Activated naive CD4-positive, alpha-beta T cell treated with anti-CD3 and anti-CD28 coated beads, Interleukin-2, amount 50 U/mL, for 72 hours (primary cell): ENCODE data around the gene MEGF11. TPM values are rescaled to one million over a fixed set of nuclear protein-coding genes. Genes with fewer than 3 reads are reported as not detected.

Experiments used
- ATAC-seq, 2 donors: fragments of 150-1000 bp; cut with Tn5 transposase; 2 replicates each; pipeline ENCODE4 v1.10.0; 2021; ENCODE audit warnings: mild to moderate bottlenecking in 2 of 2, moderate library complexity in 2 of 2
- DNase-seq, 2 donors: peaks; one replicate each; pipeline ENCODE4 v3.0.0; 2021 to 2022; ENCODE audit warnings: low spot score in 2 of 2
- H3K27ac Mint-ChIP-seq, 2 donors: one replicate each; pipeline ENCODE4 v1.8.0; 2022; ENCODE audit warnings: mild to moderate bottlenecking in 2 of 2, mixed read lengths in 2 of 2
- H3K36me3 Mint-ChIP-seq, 2 donors: one replicate each; pipeline ENCODE4 v1.8.0; 2022; ENCODE audit warnings: mixed read lengths in 2 of 2
- H3K9me3 Mint-ChIP-seq, 2 donors: one replicate each; pipeline ENCODE4 v1.8.0; 2022; ENCODE audit warnings: mixed read lengths in 2 of 2
- total RNA-seq, 2 donors: library from RNA; stranded (reverse); gene quantifications; one replicate each; pipeline ENCODE4 v1.2.3, GENCODE V29; 2022

MEGF11 gene
- total RNA-seq, 2 donors from 2014 or later, result not detected

DNA sequence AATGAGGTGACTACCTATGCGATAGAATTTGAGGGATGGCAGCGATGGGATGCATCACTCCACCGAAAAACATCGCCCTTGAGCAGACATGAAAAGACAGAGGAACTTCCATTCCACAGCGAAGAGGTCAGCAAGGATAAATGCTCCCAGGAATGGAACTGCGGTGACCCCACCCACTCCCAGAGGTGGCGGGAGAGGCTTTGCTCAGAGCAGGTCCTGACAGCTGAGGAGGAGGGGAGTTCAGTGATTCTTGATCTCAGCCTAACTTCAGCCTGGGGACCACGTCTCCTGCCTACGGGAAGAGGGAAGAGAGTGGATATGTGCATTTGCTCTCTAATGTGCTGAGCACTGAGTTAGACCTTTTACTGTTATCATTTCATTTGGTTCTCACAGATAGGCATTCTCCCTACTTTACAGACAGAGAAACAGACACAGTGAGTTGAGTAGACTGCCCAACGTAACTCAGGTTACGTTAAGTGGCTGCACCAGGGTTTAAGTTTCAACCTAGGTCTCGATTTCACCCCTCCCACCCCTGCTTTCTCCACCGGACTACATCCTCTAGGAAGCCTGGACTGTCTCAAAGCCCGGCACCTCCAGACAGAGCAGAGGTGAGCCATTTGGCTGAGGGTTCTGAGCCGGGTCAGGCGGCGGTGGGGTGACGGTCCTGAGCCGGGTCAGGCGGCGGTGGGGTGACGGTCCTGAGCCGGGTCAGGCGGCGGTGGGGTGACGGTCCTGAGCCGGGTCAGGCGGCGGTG lies 214.3 kb downstream of the MEGF11 start:
- no peaks in the 10 kb centered on the region for H3K9me3 Mint-ChIP-seq
- ATAC-seq (no peak), DNase-seq (no peak)
- H3K27ac Mint-ChIP-seq, result no peak overlapping the region
- no peaks in the 10 kb centered on the region for H3K36me3 Mint-ChIP-seq

DNA sequence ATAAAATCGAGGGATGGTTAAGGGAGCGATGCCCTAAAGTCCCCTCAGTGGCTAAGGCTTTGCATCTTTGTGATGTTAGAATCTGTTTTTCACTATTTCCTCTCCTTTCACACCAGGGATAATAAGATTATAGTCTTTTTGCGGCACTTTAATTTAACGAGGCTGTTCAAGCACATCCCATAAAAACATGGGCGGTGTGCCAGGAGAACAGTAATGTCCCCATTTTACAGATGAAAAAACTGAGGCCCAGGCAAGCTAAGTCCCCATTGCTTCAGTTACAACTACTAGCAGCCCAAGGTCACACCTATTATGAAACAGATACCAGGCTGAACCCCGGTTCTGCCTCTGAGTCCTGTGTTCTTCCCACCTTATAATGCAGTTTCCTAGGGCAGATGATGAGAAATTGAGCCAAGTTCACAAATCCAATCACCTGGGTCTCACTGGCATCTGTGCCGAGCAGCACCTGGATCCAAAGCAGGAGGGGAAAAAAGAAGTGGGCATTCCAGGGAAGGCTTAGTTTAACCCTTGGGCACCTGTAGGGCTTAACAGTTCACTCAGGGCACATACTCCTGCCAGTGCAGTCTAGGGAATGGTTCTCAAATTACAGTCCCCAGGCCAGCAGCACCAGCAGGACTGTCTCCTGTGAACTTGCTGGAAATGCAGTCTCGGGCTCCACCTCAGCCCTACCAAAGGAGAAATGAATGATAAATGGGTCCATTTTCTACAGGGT lies 215.0 kb downstream of the MEGF11 start:
- H3K36me3 Mint-ChIP-seq, result no peaks in the 10 kb centered on the region
- H3K9me3 Mint-ChIP-seq, result no peaks in the 10 kb centered on the region
- DNase-seq, result no peak
- no peak overlapping the region for H3K27ac Mint-ChIP-seq
- ATAC-seq, result no peak

DNA sequence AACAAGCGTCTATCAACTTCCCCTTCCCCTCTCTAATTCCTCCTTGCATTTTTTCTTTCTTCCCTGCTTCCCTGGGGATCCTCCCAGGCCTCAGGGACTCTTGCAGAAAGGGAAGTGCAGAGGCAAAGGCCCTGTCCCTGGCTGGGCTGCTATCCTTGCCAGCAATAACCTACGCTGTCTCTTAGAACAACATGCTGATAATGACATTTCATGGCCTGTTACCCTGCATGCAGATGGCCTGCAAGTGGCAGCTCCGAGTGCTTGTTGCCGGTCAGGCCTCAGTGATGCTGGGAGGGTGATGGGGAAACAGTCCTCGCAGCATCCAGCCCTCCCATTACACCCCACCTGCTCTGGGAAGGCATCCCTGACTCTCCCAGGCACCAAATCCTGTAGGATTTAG lies 216.7 kb downstream of the MEGF11 start:
- DNase-seq (no peak), ATAC-seq (no peak)
- H3K27ac Mint-ChIP-seq, result no peak overlapping the region
- H3K36me3 Mint-ChIP-seq, result peaks cover 0 to 6% of the 10 kb centered on the region in 2 donors
- H3K9me3 Mint-ChIP-seq, result peaks cover 5% of the 10 kb centered on the region in 2 donors

DNA sequence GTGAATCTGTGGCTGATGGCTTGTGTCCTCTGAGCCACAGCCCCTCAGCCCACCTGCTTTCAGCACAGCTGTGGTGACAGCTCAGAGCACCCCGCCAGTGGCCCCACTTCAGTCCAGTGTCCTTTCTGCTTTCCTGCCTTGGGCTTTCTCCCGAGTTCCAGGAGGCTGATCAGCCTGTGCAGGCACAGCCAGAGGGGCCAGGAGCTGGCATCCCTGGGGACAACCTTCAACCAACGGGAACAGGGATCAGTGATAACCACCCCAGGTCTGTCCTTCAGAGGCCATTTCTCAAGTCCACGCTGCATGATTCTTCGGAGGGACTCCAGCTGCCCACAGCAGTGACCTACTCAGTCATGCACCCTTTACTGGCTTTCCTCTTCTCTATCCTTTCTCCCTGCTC lies 217.6 kb downstream of the MEGF11 start:
- Mint-ChIP-seq H3K27ac (no peak overlapping the region), H3K9me3 (peaks cover 5 to 11% of the 10 kb centered on the region in 2 donors), H3K36me3 (peaks cover 0 to 6% of the 10 kb centered on the region in 2 donors)
- DNase-seq, result no peak
- no peak for ATAC-seq

DNA sequence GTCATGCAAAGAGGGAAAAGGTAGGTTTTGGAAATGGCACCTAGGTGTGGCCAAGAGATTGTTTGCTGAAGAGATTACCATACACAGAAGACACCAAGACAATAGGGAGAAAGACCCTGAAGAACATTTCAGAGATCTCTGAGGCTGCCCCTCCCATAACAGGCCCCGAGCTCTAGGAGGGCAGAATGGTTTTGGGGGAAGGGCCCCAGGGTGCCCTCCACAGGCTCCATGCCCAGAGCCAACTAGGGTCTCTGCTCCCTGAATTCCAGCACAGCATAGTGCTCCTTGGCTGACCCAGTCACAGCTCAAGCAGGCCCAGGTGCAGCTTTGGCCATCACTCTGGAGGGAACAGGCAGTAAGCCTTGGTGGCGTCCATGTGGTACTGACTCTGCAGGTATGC lies 220.4 kb downstream of the MEGF11 start:
- Mint-ChIP-seq H3K36me3 (peaks cover 0 to 6% of the 10 kb centered on the region in 2 donors), H3K9me3 (peaks cover 5 to 11% of the 10 kb centered on the region in 2 donors)
- ATAC-seq, result no peak

DNA sequence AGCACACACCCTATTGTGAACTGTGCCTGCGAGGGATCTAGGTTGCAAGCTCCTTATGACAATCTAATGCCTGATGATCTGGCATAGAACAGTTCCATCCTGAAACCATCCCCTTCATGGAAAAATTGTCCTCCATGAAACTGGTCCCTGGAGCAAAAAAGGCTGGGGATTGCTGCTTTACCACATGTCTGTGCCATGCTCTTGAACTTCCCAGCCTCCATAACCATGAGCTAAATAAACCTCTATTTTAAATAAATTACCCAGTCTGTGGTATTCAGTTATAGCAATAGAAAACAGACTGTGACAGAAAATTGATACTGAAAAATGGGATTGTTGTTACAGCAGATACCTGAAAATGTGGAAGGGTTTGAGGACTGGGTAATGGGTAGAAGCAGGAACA lies 221.5 kb downstream of the MEGF11 start:
- Mint-ChIP-seq H3K9me3 (peaks cover 5 to 11% of the 10 kb centered on the region in 2 donors), H3K27ac (no peak overlapping the region)
- no peak for ATAC-seq

More for the DNA sequence above, 220.4 kb downstream of the MEGF11 start:
- no peak for DNase-seq
- no peak overlapping the region for H3K27ac Mint-ChIP-seq

DNA sequence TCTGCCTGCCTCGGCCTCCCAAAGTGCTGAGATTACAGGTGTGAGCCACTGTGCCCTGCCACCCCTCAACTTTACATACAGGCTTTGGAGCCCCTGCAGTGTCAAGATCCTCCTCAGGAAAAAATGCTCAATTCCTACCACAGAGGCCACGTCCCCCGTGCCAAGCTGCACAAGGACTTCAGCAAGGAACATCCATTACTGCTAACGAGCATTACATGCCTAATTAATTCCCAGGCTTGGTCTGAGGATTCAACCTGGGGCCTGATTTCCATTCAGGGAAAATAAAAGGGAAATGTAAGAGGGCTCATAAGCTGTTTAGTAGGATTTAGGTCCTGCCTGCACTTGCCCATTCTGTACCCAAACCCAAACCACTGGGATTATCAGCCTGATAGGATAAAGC lies 222.9 kb downstream of the MEGF11 start:
- H3K27ac Mint-ChIP-seq, result no peak overlapping the region
- H3K9me3 Mint-ChIP-seq, result peaks cover 5 to 11% of the 10 kb centered on the region in 2 donors
- H3K36me3 Mint-ChIP-seq, result peaks cover 0 to 6% of the 10 kb centered on the region in 2 donors
- DNase-seq, result no peak
- ATAC-seq, result no peak

More for the DNA sequence above, 221.5 kb downstream of the MEGF11 start:
- H3K36me3 Mint-ChIP-seq, result peaks cover 0 to 6% of the 10 kb centered on the region in 2 donors
- no peak for DNase-seq

DNA sequence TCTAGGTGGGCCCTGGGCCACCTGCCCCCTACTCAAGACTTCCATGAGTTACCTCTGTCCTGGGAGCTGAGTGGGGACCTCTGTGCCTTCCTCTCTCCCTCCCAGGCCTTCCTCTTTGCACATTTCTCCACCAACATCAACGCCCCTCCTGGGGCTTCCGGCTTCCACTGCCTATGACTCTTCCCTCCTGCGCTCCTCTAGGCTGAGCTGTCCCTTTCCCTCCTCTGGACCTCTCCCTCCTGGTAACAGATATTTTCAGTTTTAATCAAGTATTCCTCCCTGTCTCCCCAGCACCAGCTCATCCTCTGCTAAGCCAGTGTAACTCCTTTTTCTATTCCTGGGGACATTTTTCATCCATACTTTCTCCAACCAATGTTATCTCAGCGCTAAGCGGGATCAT lies 223.9 kb downstream of the MEGF11 start:
- DNase-seq, result no peak

DNA sequence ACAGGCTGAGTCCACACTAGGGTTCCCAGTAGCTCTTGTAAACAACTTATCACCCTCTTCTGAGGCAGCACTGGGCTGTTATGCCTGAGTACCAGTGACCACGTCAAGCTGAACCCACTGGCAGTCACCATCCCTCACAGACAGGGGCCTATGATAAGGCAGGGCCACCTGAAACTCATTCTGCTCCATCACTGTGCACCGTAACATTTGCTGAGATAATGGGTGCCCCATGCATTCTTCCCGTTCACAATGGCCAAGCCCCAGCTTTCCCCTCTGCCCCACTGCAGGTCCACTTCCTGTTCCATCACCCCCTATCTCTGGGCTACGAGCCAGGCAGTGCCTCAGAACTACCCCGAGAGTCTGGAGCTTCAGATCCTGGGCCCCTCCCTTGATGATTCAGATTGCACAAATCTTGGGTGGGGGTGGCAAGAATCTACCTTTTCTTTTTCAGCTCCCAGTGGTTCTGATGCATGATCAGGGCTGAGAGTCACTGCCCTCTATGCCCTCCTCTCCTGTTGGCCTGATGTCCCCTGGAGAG lies 226.2 kb downstream of the MEGF11 start:
- peaks cover 2 to 9% of the 10 kb centered on the region in 2 donors for H3K9me3 Mint-ChIP-seq
- DNase-seq (no peak), ATAC-seq (no peak)
- peaks cover 0 to 3% of the 10 kb centered on the region in 2 donors for H3K36me3 Mint-ChIP-seq
- H3K27ac Mint-ChIP-seq, result no peak overlapping the region

More for the DNA sequence above, 223.9 kb downstream of the MEGF11 start:
- Mint-ChIP-seq H3K27ac (no peak overlapping the region), H3K9me3 (peaks cover 5 to 11% of the 10 kb centered on the region in 2 donors), H3K36me3 (peaks cover 0 to 6% of the 10 kb centered on the region in 2 donors)
- no peak for ATAC-seq

DNA sequence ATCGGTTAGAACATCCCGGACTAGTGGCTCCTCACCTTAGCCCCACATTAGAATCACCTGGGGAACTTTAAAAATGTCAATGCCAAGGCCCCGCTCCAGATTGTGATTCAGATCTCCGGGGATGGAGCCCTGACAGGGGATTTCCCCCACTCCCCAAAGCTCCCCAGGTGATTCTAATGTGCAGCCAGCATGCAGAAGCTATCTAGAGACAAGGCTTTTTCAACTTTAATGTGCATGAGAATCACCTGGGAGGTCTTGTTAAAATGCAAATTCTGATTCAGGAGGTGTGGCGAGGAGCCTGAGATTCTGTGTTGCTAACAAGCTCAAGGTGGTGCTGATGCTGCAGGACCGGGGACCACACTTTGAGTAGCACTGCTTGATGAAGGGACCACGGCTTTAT lies 227.6 kb downstream of the MEGF11 start:
- Mint-ChIP-seq H3K36me3 (no peaks in the 10 kb centered on the region), H3K9me3 (no peaks in the 10 kb centered on the region), H3K27ac (no peak overlapping the region)
- DNase-seq (no peak), ATAC-seq (no peak)

DNA sequence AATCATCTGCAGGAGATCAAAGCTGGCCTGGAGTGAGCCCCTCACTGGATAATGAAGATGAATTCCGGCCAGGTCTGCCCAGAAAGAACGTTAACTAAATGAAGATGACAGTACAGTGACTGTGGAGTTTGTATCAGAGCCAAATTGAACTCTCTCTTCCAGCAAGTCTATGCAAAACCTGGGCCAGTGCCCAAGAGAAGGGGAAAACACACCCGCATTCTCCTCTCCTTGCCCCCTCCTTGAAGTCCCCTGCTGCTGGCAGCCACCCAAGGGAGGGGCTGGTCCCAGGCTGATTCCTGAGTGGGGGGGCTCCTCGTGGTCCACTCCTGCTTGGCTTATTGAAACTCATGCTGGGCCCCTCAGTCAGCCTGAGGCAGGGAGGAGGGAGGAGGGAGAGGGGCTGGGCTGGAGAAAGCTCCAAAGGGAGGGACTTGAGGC lies 228.5 kb downstream of the MEGF11 start:
- Mint-ChIP-seq H3K27ac (no peak overlapping the region), H3K9me3 (no peaks in the 10 kb centered on the region), H3K36me3 (no peaks in the 10 kb centered on the region)
- DNase-seq (no peak), ATAC-seq (no peak)

DNA sequence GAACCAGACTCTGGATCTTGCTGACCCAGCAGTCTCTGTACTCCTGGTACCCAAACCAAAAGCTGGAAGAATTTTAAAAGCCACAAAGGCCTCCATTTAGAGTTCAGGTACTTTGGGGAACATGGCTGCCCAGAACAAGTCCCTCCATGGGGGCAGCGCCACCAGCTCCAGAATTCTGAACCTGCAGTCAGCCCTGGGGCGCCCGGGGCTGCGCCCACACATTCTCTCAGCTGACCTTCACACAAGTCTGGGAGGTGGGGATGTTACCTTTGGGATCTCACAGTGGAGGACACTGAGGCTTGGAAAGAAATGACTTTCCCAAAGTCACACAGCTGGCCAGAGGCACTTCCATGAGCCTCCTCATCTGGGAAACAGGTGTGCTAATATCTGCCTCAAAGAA lies 229.4 kb downstream of the MEGF11 start:
- H3K9me3 Mint-ChIP-seq, result no peaks in the 10 kb centered on the region
- ATAC-seq, result no peak
- H3K27ac Mint-ChIP-seq, result no peak overlapping the region
- H3K36me3 Mint-ChIP-seq, result no peaks in the 10 kb centered on the region
- no peak for DNase-seq

DNA sequence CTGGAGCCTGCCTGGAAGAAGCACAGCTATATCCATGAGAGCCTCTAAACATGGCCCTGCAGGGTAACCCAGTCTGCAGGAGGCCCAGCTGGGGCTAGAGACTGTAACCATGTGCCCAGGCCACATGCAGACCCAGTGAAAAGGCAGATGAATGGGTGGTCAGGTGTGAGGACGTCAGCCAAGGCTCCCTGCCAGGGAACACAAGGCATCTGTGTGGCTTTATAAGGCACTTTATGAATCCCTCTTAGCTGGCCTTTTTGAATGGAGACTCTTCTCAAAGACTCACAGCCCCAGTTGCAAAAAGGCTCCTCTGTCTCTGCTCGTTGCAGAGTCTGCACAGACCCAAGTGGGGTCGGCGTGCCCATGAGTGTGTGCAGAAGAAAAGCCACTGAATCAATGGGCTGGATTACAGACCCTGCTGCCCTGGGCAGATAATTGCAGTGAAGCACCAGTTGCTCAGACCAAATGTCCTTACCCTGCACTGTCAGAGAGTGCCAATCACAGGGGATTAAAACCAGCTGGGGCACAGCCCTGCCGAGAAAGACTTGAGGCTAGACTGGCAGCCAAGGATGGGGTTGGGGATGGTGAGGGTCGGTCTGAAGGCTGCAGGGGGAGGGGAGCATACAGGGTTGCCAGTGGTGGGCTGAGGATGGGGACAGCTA lies 230.1 kb downstream of the MEGF11 start:
- Mint-ChIP-seq H3K36me3 (no peaks in the 10 kb centered on the region), H3K9me3 (no peaks in the 10 kb centered on the region), H3K27ac (no peak overlapping the region)
- ATAC-seq (no peak), DNase-seq (no peak)

DNA sequence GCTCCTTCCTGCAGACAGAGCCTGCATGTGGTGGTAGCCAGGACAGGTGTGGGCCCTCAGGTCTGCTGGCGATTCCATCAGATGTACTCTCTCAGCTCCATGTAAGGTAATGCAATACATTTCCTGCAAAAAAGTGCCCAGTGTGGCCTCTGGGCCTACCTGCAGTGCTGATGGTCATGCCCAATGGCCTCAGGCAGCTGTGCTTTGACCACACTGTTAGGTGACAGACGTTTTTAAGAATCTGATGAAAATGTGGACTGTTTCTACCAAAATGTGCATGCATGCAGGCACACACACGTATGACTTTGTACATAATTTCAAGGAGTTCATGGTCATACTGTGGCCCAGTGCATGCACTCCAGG lies 231.4 kb downstream of the MEGF11 start:
- H3K36me3 Mint-ChIP-seq, result no peaks in the 10 kb centered on the region
- DNase-seq (no peak), ATAC-seq (no peak)
- H3K27ac Mint-ChIP-seq, result no peak overlapping the region
- H3K9me3 Mint-ChIP-seq, result no peaks in the 10 kb centered on the region

DNA sequence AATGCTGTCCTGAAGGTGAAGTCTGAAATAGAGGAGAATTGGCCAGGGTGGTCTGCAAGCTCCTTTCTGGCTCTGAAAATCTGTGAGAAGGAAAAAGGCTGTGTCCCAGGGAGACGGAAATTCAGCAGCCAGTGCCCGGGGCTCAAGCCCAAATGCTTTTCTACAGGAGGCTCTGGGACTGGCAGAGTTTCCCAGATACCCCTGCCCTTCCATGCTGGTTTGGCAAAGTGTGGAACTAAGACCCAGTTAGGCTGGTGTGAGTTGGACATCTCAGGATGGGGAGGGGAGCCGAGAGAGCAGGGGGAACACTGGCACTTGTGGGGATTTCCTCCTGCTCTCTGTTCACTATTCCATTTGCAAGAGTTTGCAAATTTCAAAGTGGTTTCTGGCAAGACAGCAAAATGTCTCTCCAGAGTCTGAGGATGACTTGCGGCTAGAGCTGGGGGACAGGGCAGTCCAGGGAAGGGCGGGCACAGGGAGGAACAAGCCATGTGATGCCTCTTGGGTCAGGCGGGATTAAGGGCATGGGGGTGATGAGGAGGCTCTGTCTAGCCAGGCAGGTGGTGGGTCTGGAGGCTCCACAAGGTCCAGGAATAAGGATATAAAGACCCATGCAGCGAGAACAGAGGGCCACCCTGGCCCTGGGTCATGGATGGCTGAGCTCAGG lies 231.9 kb downstream of the MEGF11 start:
- no peak for ATAC-seq
- no peak for DNase-seq
- Mint-ChIP-seq H3K27ac (no peak overlapping the region), H3K9me3 (no peaks in the 10 kb centered on the region), H3K36me3 (no peaks in the 10 kb centered on the region)

DNA sequence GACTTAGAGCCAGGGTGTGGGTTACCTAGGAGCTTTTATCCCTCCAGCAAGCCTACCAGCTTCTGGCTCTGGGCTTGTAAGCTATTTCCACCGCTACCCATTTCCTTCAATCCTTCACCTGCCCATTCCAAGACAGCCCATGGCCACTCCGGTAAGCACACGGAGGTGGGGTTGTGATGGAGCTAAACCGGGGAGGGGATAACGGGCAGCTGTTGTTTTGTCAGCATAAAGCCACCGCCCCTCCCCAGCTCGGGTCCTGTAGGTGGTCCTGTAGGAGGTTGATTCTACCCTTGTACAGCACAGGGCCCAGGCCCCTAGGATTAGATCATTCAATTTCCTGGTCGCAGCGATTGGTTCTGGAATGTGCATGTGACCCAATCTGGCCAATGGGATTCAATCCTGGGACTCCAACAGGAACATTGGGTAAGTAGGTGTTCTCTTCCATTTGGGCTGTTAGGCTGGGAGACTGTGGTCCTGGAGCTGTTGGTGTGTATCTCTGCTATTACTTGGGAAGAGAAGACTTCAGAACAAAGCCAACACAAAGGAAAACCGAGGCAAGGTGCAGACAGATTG lies 233.6 kb downstream of the MEGF11 start:
- DNase-seq (no peak), ATAC-seq (no peak)
- Mint-ChIP-seq H3K9me3 (no peaks in the 10 kb centered on the region), H3K36me3 (no peaks in the 10 kb centered on the region), H3K27ac (no peak overlapping the region)
